GM10847 (cell line): Measurements from ENCODE around the gene BARX1.

ENCODE experiments used
- POLR2A ChIP-seq: IDR thresholded peaks from 2 replicates; pipeline ENCODE4 v1.6.1; 2011; ENCODE audit not compliant: insufficient read length; ENCODE audit errors: extremely low read depth

Gene BARX1

GRCh38 chr9:93945400-93946337 is 9.5 kb downstream of the BARX1 start:
- no peak for TF ChIP-seq POLR2A

DNA sequence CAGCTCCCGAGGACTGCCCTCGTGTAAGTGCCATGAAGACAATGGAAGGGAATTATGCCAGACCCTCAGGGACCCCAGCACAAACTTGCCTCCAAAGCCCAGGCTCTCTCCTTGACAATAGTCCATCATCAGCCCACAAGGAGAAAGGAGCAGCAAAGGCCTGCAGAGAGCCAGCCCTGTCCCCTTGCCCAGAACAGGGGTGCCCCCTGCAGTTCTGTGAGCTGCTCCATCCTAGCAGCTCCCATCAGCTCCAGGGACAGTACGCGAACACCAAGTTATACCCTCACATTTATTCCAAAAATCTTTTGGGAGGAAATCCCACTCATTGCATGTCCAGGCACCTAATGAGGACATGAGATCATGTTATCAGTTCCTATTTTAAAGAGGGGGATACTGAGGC is 11.1 kb downstream of the BARX1 start:
- no peak for TF ChIP-seq POLR2A

GRCh38 chr9:93942161-93942560 is 13.0 kb downstream of the BARX1 start:
- no peak for TF ChIP-seq POLR2A

DNA sequence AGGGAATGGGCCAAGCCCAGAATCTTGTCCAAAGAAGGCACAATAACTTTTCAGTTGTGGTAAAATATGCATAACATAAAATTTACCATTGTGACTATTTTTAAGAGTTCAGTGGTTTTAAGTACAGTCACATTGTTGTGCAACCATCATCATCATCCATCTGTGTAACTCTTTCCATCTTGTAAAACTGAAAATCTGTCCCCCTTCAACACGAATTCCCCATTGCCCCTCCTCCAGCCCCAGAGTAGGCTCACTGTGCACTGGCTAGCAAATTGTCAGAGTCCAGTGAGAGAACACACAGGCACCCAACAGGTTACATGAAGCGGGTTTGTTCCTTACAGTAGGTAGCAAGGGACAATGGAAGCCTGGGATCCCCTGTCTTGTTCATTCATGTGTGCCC is 13.7 kb downstream of the BARX1 start:
- TF ChIP-seq POLR2A: no peak

GRCh38 chr9:93940951-93941350 is 14.2 kb downstream of the BARX1 start:
- TF ChIP-seq POLR2A: no peak

DNA sequence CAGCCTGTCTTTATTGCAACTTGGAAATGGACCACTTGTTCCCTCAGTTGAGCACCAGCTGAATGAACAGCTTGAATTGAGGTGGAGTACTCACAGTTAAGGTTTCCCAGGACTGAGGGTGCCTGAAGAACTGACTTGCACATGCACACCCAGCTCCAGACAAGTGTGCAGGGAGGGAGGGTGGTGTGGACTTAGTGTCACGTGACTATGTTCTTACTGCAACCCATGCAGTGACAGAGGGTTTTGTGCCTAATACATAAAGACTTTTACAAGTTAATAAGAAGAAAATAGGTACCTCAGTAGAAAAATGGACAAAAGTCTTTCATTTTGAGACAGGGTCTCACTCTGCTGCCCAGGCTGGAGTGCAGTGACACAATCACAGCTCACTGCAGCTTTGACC is 18.0 kb downstream of the BARX1 start:
- no peak for TF ChIP-seq POLR2A

GRCh38 chr9:93931905-93932304 is 23.2 kb downstream of the BARX1 start:
- TF ChIP-seq POLR2A: no peak

- TF ChIP-seq POLR2A: no peak
These were observed 25.1 kb downstream of the BARX1 start for GRCh38 chr9:93930070-93930469.

- TF ChIP-seq POLR2A: no peak
These were observed 25.9 kb downstream of the BARX1 start for GRCh38 chr9:93929231-93929630.

GRCh38 chr9:93922535-93922934 is 32.6 kb downstream of the BARX1 start:
- no peak for TF ChIP-seq POLR2A

DNA sequence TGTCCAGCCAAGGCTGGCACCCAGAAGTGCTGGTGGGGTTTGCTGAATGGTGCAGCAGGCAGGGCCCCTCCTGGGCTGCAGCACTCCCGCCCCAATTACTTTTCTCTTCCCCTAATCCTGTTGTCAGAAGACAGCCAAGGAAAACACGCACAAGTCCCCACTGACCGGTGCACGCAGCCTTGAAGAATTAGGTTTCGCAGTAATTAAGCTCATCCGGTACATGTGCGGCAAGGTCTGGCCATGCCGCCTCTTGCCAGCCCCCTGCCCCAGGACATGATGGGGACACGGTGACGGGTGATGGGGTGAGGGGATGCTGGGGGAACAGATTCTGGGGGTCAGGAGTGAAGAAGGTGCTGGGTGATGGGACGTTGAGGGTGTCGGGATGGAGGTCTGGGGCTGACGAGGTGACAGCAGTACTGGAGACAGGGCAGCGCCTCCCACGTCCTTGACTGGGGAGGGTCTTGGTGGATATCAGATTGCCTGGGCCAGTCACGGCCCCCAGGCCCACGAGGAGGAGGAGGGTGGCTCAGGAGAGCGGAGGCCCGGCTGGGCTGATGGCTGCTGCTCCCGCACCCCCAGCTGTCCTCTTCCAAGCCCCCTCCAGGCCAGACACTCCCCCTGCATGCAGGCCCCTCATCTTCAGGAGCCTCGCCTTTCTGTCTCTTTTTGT is 34.9 kb downstream of the BARX1 start:
- TF ChIP-seq POLR2A: no peak

DNA sequence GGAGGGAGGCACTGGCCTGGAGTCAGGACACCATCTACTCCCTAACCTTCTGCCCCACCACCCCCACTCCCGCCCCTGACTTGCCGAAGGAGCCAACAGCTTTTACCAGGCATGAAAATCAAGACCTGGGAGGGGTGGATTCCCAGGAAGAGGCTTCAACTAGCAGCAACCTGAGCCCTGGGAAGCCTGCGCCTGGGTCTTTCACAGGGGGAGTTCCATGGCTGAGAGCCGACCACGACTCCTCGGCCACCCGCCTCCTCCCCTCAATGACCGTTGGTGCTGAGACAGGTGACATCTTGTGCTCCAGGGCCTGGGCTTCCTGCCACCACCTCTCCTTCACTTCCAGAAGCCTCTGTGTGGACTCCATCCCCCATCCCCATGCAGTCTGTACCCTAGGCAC is 37.1 kb downstream of the BARX1 start:
- TF ChIP-seq POLR2A: no peak

DNA sequence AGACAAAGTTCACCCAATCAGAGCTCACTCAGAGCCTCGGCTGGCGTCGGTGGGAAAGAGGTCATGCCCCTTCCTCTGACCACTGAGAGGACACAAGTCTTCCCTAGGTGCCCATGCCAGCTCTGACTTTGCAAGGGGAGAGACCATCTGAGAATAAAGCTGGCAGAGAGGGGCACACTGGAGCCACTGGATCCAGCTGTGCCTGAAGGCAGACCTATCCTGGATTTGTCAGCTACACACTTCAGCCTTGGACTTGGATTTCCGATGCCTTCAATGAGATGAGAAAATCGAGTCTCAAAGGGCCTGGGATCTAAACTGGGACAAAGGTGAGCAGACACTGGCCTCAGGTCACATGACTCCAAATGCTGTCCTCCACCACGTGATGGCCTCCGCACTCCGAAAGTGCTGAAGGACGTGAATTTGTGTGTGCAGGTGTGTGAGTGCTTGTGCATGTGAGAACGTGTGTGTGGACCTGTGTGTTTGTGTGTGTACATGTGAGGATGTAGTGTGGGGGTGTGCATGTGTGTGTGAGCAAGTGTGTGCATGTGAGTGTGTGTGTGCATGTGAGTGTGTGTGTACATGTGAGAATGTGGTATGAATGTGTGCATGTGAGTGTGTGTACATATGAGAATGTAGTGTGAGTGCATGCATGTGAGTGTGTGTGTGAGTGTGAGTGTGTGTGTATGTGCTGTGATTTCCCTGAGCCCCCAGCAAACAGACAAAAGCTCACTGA is 37.9 kb downstream of the BARX1 start:
- TF ChIP-seq POLR2A: no peak

DNA sequence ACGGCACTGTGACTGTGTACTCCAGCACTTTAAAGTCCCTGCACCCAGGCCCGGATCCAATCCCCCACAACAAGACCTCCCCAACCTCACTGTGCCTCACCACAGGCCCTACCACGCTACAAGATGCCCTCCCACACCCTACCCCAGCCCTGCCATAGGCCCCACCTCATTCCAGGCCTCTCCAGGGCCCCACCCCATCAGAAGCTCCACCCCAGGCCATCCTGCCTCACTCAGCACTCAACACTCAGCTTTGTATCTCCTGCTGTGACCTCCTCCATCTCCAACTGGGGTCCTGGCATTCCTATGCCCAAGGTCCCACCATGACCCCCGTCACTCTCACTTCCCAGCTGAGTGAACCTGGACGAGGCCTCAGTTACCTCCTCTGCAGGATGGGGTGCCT is 38.8 kb downstream of the BARX1 start:
- TF ChIP-seq POLR2A: no peak

DNA sequence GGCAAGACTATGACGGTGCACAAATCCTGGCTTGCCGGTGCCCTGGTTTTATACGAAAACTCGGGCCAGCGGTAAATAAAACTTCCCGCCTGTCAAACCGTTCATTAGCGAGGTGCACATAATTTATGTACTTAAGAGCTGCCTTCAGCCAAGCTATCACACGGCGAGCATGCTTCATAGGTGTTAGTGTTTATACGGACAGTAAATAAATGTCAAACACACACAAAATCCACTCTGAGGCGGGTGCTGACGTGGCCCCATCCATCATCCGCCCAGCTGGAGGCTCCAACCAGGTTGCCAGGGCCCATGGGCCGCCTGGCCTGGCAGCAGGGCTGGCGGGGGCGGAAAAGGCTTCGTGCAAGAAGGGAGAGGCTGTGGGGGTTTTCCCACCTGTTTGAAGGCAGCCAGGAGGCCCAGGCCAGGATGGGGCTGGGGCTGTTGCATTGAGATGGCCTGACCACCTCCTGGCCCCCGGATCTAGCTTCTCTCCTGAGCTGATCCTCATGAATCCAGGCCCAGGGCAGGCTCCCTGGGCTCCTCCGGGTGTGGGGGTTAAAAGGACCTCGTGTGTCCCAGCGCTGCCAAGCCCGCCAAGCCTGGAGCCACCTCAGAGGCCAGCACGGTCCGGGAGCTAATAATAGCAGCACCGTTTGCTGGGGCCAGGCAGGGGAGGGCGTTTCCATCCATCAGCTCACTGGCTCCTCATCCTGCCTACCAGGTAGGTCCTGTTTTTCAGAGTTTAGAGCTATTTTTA is 43.2 kb downstream of the BARX1 start:
- no peak for TF ChIP-seq POLR2A
